Tibial artery (tissue), 4 donors: Measurements from ENCODE around the gene TNS3.

Experiments used
- DNase-seq, 2 donors: peaks; one replicate each; pipeline ENCODE4 v3.0.0-alpha.2; 2019
- H3K27ac ChIP-seq, 2 donors: fragments of 200-600 bp; sonication (generic) in 1 of 2; 1 replicate in 1 of 2; 2 replicates in 1 of 2; pipeline ENCODE4 v1.5.1; 2018 to 2019; ENCODE audit warnings: mild to moderate bottlenecking in 1 of 2
- H3K27me3 ChIP-seq, 2 donors: fragments of 200-600 bp; sonication (generic) in 1 of 2; one replicate each; pipeline versions ENCODE4 v1.5.1 to v1.6.0; 2016 to 2019
- H3K36me3 ChIP-seq, 3 donors: fragments of 200-600 bp; sonication (generic) in 2 of 3; one replicate each; pipeline ENCODE4 v1.5.1; 2016 to 2019; ENCODE audit warnings: mild to moderate bottlenecking in 2 of 3
- H3K4me1 ChIP-seq, 4 donors: fragments of 200-600 bp; sonication (generic) in 2 of 4; 1 replicate in 3 of 4; 2 replicates in 1 of 4; pipeline ENCODE4 v1.5.1; 2016 to 2019
- H3K4me3 ChIP-seq, 2 donors: fragments of 200-600 bp; sonication (generic) in 1 of 2; 1 replicate in 1 of 2; 2 replicates in 1 of 2; pipeline ENCODE4 v1.5.1; 2018 to 2019; ENCODE audit warnings: mild to moderate bottlenecking in 2 of 2
- H3K9me3 ChIP-seq, 3 donors: fragments of 200-600 bp; sonication (generic) in 1 of 3; one replicate each; pipeline ENCODE4 v1.5.1; 2016 to 2019
- intact Hi-C: fragments of 100-400 bp; cut with DNase I; formaldehyde crosslinking; loops from one replicate; pipeline ENCODE4 v1.15.0; 2023; ENCODE audit warnings: low total_unique reads
- TF ChIP-seq, protein P1 (sequence below), 2 experiments: fragments of 200-600 bp in 1 of 2; fragments of 450-650 bp in 1 of 2; IDR thresholded peaks; one replicate each; pipeline ENCODE4 v1.5.1; 2017 to 2019; ENCODE audit warnings: antibody characterized with exemption in 2 of 2, mild to moderate bottlenecking in 1 of 2, moderate library complexity in 1 of 2

TNS3 gene

DNA sequence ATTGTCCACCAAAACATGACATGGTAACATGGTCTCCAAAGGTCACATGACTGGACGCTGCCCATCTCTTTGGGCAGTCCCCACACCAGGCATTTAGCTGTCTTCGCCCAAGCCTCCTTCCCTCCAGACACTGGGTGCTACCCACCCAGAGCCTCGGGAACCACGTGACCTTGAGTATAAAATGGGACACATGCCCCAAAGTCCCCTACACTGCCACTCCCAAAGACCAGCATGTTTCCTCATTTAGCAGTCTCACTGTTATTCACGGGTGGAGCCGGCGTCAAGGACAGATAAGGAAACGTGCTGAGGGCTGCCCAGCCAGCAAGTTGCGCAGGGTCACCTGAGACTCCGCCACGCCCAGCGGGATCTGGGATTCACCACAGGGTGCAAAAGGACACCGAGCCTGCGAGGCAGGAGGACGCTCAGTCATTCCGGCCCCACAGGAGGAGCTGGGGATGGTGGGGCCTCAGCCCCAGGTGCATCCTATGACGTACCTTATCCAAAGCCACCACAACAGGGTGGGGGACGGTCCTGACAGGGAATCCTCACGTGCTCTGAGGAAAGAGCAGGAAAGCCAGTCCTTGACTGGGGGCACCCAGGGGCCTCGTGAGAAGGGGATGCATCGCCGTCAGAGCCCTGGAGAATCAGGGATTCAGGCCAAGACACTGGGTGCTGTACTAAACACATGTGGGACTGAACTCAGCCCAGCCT lies 226.9 kb downstream of the TNS3 start:
- DNase-seq, result no peak
- Histone ChIP-seq H3K4me3 (no peak overlapping the region), H3K36me3 (no peaks in the 10 kb centered on the region), H3K9me3 (no peaks in the 10 kb centered on the region), H3K4me1 (no peaks in the 10 kb centered on the region), H3K27me3 (no peaks in the 10 kb centered on the region), H3K27ac (no peak overlapping the region)
- TF ChIP-seq, protein P1, sequence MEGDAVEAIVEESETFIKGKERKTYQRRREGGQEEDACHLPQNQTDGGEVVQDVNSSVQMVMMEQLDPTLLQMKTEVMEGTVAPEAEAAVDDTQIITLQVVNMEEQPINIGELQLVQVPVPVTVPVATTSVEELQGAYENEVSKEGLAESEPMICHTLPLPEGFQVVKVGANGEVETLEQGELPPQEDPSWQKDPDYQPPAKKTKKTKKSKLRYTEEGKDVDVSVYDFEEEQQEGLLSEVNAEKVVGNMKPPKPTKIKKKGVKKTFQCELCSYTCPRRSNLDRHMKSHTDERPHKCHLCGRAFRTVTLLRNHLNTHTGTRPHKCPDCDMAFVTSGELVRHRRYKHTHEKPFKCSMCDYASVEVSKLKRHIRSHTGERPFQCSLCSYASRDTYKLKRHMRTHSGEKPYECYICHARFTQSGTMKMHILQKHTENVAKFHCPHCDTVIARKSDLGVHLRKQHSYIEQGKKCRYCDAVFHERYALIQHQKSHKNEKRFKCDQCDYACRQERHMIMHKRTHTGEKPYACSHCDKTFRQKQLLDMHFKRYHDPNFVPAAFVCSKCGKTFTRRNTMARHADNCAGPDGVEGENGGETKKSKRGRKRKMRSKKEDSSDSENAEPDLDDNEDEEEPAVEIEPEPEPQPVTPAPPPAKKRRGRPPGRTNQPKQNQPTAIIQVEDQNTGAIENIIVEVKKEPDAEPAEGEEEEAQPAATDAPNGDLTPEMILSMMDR (IDR thresholded peaks at IDR 0.05), result no peak
- intact Hi-C loops, result no loop called here

DNA sequence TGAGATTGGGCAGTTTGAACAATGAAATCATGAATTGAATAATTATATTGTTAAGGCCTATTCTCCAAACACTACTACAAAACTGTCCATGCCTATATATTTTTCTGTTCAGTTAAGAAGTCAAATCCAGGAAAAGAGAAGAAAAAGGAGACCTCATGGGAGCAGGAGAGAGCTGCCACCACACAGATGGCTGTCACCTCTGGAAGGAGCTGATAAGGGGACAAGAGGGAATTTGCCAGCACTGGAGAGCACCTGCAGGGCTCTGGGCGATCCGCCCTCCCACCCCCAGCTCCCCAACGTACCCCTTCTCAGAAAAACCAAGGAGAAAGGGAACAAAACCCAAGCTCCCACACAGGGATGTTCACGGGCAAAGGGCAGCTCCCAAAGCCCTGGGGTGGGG lies 227.8 kb downstream of the TNS3 start:
- no peaks in the 10 kb centered on the region for H3K36me3 ChIP-seq
- H3K4me3 ChIP-seq, result no peak overlapping the region
- no peaks in the 10 kb centered on the region for H3K27me3 ChIP-seq
- no peak for DNase-seq
- no peak overlapping the region for H3K27ac ChIP-seq
- TF ChIP-seq, protein P1 (IDR thresholded peaks at IDR 0.05), result no peak
- H3K9me3 ChIP-seq, result no peaks in the 10 kb centered on the region
- intact Hi-C loops, result no loop called here
- H3K4me1 ChIP-seq, result no peaks in the 10 kb centered on the region

DNA sequence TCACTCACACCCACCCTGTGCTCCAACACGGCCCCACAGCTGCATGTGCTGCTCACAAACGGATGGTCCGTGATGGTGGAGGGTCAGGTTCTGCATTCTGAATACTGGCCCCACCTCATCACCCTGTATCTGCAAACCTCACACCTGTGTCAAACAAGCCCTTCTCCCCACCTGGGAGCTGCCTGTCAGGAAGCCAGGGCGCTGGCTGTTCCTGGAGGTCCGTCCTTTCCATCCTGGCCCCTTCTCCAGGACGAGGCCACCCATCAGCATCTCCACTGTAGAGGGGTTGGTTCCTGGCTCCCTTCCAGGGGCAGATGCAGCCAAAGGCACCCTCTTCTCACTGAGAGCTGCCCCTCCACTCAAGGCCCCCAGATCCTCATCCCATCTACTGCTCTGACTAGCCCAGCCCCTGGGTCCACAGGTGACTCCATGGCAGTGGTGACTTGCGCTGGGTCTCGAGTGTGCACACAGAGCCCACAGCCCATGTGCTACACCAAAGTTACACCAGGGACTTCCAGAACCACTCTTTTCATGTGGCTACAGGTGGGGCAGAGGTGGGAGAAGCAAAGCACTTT lies 229.4 kb downstream of the TNS3 start:
- H3K4me1 ChIP-seq, result no peaks in the 10 kb centered on the region

DNA sequence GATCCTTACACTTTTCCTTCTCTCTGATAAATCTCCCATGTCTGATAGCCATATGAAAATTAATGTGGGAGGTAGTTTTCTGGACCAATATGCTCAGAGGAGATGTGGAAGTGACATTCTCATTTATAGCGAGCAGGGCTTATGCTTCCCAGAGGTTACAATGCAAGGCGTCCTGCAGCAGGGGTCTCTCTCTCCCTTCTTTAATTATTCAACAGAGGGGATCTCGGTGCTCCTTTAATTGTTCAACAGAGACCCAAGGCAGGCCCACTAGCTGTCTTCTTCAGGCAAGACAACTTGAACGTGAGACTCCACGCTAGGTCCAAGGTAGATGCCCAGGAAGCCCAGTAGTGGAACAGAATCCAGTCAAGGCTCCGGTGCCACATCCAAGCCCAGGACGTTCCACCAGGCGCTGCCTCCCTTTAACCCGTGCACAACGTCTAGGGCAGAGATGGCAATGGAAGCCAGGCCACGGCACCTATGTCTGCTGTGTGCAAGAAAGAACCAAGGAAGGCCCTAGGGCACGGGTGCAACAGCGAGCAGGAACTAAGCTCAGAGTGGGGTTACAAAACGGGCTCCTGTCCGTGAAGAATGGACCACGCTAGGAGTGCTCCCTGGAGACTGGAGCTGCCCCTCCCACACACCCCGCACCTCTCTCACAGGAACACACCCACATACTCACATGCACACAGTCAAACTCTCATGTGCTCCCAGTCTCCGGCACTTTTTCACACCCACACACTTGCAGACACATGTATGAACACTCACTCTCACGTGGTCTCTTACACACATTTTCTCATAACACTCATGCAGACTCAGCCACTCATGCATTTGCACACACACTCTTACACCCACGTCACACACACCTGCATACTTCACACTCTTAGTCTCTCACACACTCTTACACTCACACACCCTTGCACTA lies 230.4 kb downstream of the TNS3 start:
- intact Hi-C loops, result no loop called here
- Histone ChIP-seq H3K4me1 (no peaks in the 10 kb centered on the region), H3K27ac (no peak overlapping the region), H3K36me3 (no peaks in the 10 kb centered on the region), H3K27me3 (no peaks in the 10 kb centered on the region), H3K4me3 (no peak overlapping the region), H3K9me3 (no peaks in the 10 kb centered on the region)
- TF ChIP-seq, protein P1 (IDR thresholded peaks at IDR 0.05), result no peak
- no peak for DNase-seq

More for the DNA sequence above, 229.4 kb downstream of the TNS3 start:
- intact Hi-C loops, result no loop called here
- Histone ChIP-seq H3K27ac (no peak overlapping the region), H3K4me3 (no peak overlapping the region), H3K9me3 (no peaks in the 10 kb centered on the region), H3K36me3 (no peaks in the 10 kb centered on the region), H3K27me3 (no peaks in the 10 kb centered on the region)
- DNase-seq, result no peak
- TF ChIP-seq, protein P1 (IDR thresholded peaks at IDR 0.05), result no peak

DNA sequence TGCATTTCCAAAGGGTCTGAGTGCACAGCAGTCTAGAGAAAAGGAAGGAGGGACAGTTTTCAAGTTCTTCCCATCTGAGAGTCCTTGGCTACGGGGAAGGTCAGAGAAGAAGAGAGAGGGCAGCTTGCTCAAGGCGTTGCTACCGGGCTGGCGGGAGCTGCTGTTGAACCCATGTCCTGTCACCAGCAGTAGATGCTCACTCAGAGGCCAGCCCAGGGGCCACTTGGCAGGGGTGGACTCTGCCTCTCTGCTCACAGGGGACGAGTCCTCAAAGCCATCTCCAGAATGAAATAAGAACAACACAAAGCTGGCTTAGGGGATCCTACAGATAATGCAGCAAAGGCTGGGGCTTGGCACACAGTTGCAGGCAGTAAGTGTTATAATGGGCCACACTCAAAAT lies 231.5 kb downstream of the TNS3 start:
- H3K27me3 ChIP-seq, result no peaks in the 10 kb centered on the region
- intact Hi-C loops, result no loop called here
- H3K36me3 ChIP-seq, result no peaks in the 10 kb centered on the region
- no peak overlapping the region for H3K27ac ChIP-seq
- no peak for DNase-seq
- H3K9me3 ChIP-seq, result no peaks in the 10 kb centered on the region
- H3K4me1 ChIP-seq, result no peaks in the 10 kb centered on the region
- TF ChIP-seq, protein P1 (IDR thresholded peaks at IDR 0.05), result no peak
- H3K4me3 ChIP-seq, result no peak overlapping the region
